Measurements from ENCODE around the gene GJD3. TPM values are rescaled to one million over a fixed set of nuclear protein-coding genes. Genes with fewer than 3 reads are reported as not detected.

GJD3 gene
- total RNA-seq, 1 experiment from 2014 or later, result not detected

DNA sequence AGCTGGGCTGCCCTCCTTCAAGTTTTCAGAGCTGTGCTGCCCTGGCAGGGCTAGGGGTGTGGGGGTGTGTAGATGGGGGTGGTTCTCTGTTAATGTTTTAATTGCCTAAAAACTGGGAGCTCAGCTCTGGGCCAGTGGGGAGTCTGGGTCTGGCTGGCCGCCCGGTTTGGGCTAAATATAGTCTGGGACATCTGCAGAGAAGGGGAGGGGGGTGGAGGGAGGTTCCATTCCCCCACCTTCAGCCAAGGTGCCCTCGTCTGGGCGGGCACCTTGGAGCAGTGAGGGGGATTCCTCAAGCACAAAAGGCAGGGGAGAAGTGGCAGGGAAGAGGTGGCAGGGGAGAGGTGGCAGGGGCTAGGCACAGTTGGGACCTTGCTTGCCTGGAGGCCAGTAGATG, 42.6 kb downstream of the GJD3 start:
- H2BK5ac ChIP-seq (ENCODE audit: insufficient read length, low read length), result no peak overlapping the region
- H2AFZ ChIP-seq (ENCODE audit: low read length), result no peak overlapping the region
- no peaks in the 10 kb centered on the region for H4K20me1 ChIP-seq (ENCODE audit: control insufficient read depth, insufficient read depth, insufficient read length)
- no peak overlapping the region for H3K9ac ChIP-seq (ENCODE audit: extremely low read depth, insufficient read length, low read length)
- TF ChIP-seq, protein P1, sequence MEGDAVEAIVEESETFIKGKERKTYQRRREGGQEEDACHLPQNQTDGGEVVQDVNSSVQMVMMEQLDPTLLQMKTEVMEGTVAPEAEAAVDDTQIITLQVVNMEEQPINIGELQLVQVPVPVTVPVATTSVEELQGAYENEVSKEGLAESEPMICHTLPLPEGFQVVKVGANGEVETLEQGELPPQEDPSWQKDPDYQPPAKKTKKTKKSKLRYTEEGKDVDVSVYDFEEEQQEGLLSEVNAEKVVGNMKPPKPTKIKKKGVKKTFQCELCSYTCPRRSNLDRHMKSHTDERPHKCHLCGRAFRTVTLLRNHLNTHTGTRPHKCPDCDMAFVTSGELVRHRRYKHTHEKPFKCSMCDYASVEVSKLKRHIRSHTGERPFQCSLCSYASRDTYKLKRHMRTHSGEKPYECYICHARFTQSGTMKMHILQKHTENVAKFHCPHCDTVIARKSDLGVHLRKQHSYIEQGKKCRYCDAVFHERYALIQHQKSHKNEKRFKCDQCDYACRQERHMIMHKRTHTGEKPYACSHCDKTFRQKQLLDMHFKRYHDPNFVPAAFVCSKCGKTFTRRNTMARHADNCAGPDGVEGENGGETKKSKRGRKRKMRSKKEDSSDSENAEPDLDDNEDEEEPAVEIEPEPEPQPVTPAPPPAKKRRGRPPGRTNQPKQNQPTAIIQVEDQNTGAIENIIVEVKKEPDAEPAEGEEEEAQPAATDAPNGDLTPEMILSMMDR (conservative IDR thresholded peaks at IDR 0.05), result no peak
- H3K27ac ChIP-seq (ENCODE audit: insufficient read length, low read depth, low read length), result no peak overlapping the region
- H3K56ac ChIP-seq (ENCODE audit: insufficient read length, low read depth, low read length), result no peak overlapping the region
- H3K4ac ChIP-seq (ENCODE audit: low read depth, low read length), result no peak overlapping the region
- Mint-ChIP-seq H3K4me1 (peaks cover 46 to 63% of the 10 kb centered on the region in 2 experiments), H3K4me3 (no peak overlapping the region), H3K9me3 (no peaks in the 10 kb centered on the region), H3K27me3 (ENCODE audit: low read depth) (peaks cover 44% of the 10 kb centered on the region), H3K27ac (no peak overlapping the region), H3K36me3 (ENCODE audit: insufficient read depth in 1 of 3, low read depth in 3 of 3) (no peaks in the 10 kb centered on the region; a peak in 1 of 7 replicates)
- no peak overlapping the region for H3K14ac ChIP-seq (ENCODE audit: insufficient read depth, low read length)
- peaks cover 17% of the 10 kb centered on the region for H3K23me2 ChIP-seq (ENCODE audit: insufficient read length, low read depth, low read length, poor library complexity, severe bottlenecking)
- H2BK12ac ChIP-seq (ENCODE audit: insufficient read length, low read depth, low read length), result no peak overlapping the region
- no peak overlapping the region for H3T11ph ChIP-seq (ENCODE audit: low read length)
- no peak overlapping the region for H3K23ac ChIP-seq (ENCODE audit: insufficient read length, low read depth, low read length)
- peaks cover 5% of the 10 kb centered on the region; the same call in 1 of the 2 replicates for H3K4me1 ChIP-seq (ENCODE audit: insufficient read depth, low read length)
- peaks cover 3% of the 10 kb centered on the region; the same call in 1 of the 2 replicates for H3K79me2 ChIP-seq (ENCODE audit: insufficient read depth, low read length)
- no peak overlapping the region for H4K8ac ChIP-seq (replicated peaks; ENCODE audit: insufficient read length, low read depth, low read length)
- H2BK20ac ChIP-seq (ENCODE audit: low read depth, low read length, poor library complexity, severe bottlenecking), result no peak overlapping the region
- H3K4me2 ChIP-seq (ENCODE audit: insufficient read depth, insufficient read length, low read length), result no peak overlapping the region
- no peaks in the 10 kb centered on the region for H3K9me3 ChIP-seq (ENCODE audit: control insufficient read depth, low read depth, low read length)
- no peak overlapping the region for H2BK120ac ChIP-seq (ENCODE audit: low read depth, low read length, poor library complexity, severe bottlenecking)
- peak overlapping the region; percentile 23 for H3K18ac ChIP-seq (ENCODE audit: insufficient read length, low read depth, low read length)
- peak overlapping the region; percentile 15 for H4K91ac ChIP-seq (ENCODE audit: insufficient read length, low read depth, low read length)
- no peak overlapping the region for H2BK15ac ChIP-seq (ENCODE audit: low read depth, low read length)
- no peaks in the 10 kb centered on the region for H3K79me1 ChIP-seq (ENCODE audit: insufficient read depth, low read depth, low read length, poor library complexity, severe bottlenecking)
- H3K27me3 ChIP-seq (ENCODE audit: insufficient read depth, low read length), result peaks cover 5% of the 10 kb centered on the region; the same call in 1 of the 2 replicates
- H2AK5ac ChIP-seq (ENCODE audit: insufficient read length, low read length), result no peak overlapping the region
- no peak overlapping the region for H4K5ac ChIP-seq (ENCODE audit: insufficient read length, low read depth, low read length)
- no peak for DNase-seq
- WGBS (ENCODE audit: extremely low coverage, insufficient read length, low lambda C conversion rate), result no CpG with 5 or more reads among the region's 4 CpGs
